ENCODE data around the gene RGMB.

RGMB gene

DNA sequence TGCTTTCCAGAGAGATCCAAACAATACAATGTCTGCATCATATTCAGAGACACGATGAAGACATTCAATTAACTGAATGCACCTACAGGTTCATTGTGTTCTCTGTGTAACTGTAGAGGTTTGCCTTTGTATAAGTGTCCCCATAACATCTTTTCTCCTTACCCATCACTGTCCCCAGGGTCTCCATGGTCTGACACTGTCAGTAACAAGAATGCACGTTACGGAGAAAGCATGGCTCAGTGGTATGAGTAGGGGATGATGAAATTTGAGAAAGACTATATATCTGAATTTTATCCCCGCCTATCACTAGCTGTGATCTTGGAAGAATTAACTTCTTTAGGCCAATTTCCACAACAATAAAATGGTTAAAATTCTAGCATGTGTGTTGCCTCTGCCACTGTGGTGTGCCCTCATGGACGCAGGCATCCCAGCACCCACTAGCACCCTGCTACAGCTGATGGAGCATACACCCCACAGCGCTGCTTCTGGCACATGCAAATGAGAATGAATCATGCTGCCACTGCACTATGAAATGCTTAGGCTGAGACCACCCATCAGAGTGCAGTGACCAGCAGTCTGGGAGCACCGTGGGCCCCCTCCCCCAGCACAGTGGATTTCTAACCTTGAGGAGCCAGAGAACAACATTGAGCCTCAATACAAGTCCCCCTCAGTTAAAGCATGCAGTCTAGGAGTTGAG, 54.3 kb downstream of the RGMB start:
- no peak for DNase-seq (ENCODE audit: low read depth)

DNA sequence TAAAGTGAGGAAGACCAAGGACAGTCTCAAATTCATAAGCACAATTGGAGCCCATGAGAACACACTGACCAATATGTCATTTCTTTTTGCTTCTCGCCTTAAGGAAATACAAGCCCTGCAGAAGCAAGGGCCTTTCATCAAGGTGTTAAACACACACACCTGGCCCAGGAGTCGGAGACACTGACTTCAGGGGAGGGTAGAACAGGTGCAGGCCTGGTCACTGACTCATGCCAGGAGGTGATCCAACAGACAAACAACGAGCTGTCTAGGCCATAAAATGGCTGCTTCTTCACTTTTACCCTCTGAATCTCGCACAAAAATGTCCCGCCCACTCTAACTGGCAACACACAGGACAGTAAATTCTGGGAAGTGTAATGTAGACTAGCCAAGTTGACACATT, 62.7 kb downstream of the RGMB start:
- DNase-seq (ENCODE audit: low read depth) = no peak

DNA sequence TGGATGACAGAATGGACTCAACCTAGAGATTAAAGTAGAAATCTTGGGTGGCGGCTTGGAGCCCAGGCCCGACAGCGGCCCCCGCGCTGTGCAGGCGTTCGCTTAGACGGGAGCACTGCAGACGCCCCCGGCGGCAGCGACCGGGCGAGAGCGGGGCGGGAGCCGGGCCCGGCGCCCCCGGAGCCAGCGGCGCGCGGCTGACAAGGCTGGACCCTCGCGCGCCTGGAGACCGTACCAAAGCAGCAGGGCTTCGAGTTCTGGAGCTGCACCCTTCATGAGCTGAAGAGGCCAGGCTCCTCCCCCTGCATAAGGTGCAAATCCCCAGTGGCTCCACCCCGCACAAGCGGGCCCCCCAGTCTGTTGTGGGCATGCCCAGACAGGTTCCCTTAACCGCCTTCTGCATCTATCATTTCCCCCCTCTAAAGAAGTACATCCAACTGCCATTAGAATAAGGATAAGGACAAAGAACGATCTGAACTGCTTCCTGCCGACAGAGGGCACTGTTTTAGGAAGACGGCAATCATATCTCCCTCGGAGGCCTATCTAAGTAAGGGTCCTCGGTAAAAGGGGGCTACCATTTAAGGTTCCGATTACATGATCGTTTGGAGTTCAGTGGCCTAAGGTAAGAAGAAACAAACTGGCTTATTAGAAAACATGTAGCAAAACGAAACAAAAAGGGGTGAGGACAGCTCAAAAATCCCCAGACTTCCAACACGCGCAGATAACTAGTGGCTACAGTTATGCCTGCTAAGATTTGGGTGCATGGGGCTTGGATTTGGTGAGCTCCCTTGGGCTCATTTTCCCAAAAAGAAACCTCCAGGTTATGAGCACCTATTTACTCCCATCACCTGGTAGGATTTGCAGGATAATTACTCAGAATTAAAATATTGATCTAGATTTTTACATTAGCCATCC, 66.3 kb downstream of the RGMB start:
- DNase-seq (ENCODE audit: low read depth) = peak; percentile 3

DNA sequence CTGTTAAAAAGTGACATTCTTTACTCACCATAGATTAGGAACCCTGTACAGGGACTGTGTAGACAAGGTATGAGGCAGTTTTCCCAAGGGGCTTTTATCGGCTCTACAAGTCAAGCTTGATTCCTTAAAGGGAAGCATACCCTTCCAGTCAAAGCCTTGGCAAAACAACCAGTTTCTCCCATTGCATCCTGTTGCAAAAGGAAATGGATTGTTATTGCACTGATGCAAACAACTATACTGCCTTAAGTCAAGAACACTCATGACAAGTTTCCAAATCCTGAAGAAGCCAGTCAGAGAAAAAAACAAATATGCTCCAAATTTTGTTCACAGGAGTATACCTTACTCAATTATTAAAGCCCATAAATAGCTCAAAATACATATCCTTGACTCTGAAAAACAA, 67.5 kb downstream of the RGMB start:
- no peak for DNase-seq (ENCODE audit: low read depth)

DNA sequence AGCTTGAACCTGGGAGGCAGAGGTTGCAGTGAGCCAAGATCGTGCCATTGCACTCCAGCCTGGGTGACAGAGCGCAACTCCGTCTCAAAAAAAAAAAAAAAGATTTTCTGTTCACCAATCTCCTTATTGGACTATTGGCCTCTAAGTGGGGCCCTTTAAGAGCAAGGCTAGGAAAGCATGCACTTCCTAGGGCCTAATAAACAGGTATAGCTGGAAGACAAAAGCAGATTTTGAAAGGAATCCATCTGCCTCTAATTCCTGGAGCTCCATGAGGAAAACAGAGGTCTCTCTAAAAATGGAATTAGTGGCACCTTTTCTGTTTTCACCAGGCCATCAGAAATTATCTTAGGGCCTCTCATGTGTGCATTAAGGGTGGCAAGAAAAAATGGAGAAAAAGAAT, 70.0 kb downstream of the RGMB start:
- no peak for DNase-seq (ENCODE audit: low read depth)

DNA sequence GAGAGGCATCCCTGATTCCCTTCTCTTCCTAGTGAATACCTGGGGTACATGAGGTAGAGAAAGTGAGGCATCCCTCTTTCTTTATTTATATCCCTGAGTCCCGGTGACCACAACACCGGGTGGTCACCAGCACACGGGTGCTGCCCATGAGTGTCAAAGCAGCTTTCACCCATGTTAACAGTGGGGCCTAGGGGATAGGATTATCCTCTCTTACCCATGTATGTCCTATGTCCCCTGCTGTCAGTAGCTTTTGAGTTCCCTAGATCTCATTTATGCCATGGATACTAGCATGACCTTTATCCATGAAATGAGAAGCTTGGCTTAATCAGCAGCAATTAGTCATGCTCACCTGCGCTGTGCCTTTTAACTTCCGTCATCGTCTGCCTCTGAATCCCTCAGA, 71.4 kb downstream of the RGMB start:
- no peak for DNase-seq (ENCODE audit: low read depth)

DNA sequence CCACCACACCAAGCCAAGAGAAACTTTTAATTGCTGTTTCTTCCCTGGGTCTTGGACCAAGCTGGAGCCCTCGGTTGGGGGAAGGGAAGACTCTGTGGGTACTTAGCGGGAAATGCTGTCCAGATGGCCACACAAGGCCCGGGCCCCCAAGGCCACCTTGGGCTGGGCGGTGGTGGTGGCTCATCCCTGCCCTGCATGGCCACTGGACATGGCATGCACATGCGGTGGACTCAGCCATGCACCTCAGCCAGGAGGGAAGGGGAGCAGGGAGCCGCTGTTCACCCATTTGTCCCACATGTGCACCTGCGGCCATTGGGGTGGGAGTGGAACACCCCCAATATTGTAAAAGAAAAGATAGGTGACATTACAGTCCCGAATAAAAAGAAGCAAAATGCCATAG, 72.4 kb downstream of the RGMB start:
- no peak for DNase-seq (ENCODE audit: low read depth)
